ENCODE measurements around the gene HSD17B12. TPM values are rescaled to one million over a fixed set of nuclear protein-coding genes. Genes with fewer than 3 reads are reported as not detected.

The HSD17B12 gene
- total RNA-seq, 1 donor from 2014 or later = 102 TPM

- no peak for DNase-seq (ENCODE audit: low spot score)
- peaks cover 21% of the 10 kb centered on the region for H3K27me3 Mint-ChIP-seq (ENCODE audit: insufficient read depth, low read depth)
- Histone ChIP-seq H3K4me2 (no peak overlapping the region), H3K27me3 (peaks cover 94% of the 10 kb centered on the region), H3K9me3 (ENCODE audit: low read depth) (no peaks in the 10 kb centered on the region), H3K36me3 (no peaks in the 10 kb centered on the region), H2AFZ (replicated peaks) (no peak overlapping the region), H4K20me1 (ENCODE audit: low read depth) (no peaks in the 10 kb centered on the region), H3K4me1 (no peaks in the 10 kb centered on the region), H3K27ac (no peak overlapping the region), H3K9ac (no peak overlapping the region), H3K4me3 (no peak overlapping the region), H3F3A (ENCODE audit: low read depth) (no peaks in the 10 kb centered on the region), H3K79me2 (ENCODE audit: low read depth) (no peaks in the 10 kb centered on the region)
- no peaks in the 10 kb centered on the region for H3K4me1 Mint-ChIP-seq
- H3K27ac Mint-ChIP-seq = no peak overlapping the region
- H3K4me3 Mint-ChIP-seq = no peak overlapping the region
- H3K36me3 Mint-ChIP-seq = no peaks in the 10 kb centered on the region
- TF ChIP-seq EZH2 (IDR thresholded peaks at IDR 0.05) = no peak
- TF ChIP-seq CTCF (IDR thresholded peaks at IDR 0.05) = no peak
- no peak for TF ChIP-seq EZH2phosphoT487 (IDR thresholded peaks at IDR 0.05)
- no peaks in the 10 kb centered on the region for H3K9me3 Mint-ChIP-seq
These were observed 193.5 kb downstream of the HSD17B12 start for GRCh38 chr11:43874078-43874477.

GRCh38 chr11:43874738-43875137 lies 194.2 kb downstream of the HSD17B12 start:
- H3K4me1 Mint-ChIP-seq = no peaks in the 10 kb centered on the region
- H4K20me1 ChIP-seq (ENCODE audit: low read depth) = no peaks in the 10 kb centered on the region
- H3K36me3 ChIP-seq = no peaks in the 10 kb centered on the region
- no peak overlapping the region for H3K9ac ChIP-seq
- H2AFZ ChIP-seq (replicated peaks) = no peak overlapping the region
- H3K27me3 ChIP-seq = peaks cover 94% of the 10 kb centered on the region
- H3K4me3 Mint-ChIP-seq = no peak overlapping the region
- TF ChIP-seq EZH2 (IDR thresholded peaks at IDR 0.05) = no peak
- no peak overlapping the region for H3K4me3 ChIP-seq
- peaks cover 24% of the 10 kb centered on the region for H3K27me3 Mint-ChIP-seq (ENCODE audit: insufficient read depth, low read depth)
- no peak overlapping the region for H3K27ac ChIP-seq
- H3K27ac Mint-ChIP-seq = no peak overlapping the region
- no peak for DNase-seq (ENCODE audit: low spot score)
- no peaks in the 10 kb centered on the region for H3F3A ChIP-seq (ENCODE audit: low read depth)
- H3K4me1 ChIP-seq = no peaks in the 10 kb centered on the region
- H3K79me2 ChIP-seq (ENCODE audit: low read depth) = no peaks in the 10 kb centered on the region
- H3K4me2 ChIP-seq = no peak overlapping the region
- H3K36me3 Mint-ChIP-seq = no peaks in the 10 kb centered on the region
- H3K9me3 ChIP-seq (ENCODE audit: low read depth) = no peaks in the 10 kb centered on the region
- no peaks in the 10 kb centered on the region for H3K9me3 Mint-ChIP-seq

DNA sequence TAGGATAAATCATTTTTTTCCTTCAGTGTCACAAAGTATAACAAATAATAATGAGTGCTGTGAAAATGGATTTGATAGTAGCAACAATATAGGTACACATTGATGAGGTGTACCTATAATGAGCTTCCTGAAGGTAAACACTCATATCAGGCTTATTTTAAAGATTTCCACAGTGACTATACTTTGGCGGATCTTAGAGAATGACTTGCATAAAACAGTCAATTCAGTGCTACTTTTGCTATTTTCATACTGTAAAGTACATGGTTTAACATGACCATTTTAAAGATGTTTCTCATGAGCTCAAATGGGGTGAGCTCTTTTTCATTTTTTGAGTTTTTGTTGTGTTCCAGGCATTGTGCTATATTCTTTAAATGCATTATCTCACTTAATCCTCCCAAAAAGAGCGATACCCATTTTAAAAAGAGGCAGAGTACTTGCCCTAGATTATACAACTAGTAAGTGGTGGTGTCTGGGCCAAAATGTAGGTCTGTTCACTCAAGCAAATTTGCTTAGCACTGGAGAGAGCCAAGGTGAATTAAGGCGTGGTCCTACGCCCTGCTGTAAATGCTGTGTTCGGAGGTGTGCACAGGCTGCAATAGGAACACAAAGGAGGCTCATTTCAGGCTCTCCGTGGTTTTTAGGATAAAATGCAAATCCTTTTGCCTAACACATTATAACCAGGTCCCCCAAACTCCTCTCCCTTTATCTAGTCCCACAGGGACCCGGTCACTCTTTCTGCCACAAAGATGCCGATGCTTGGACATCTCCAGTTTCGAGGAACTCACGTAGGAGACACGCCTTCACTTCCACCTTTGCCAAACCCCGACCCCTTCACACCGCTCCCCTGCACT lies 199.5 kb downstream of the HSD17B12 start:
- TF ChIP-seq EZH2 (IDR thresholded peaks at IDR 0.05) = no peak
- TF ChIP-seq EZH2phosphoT487 (IDR thresholded peaks at IDR 0.05) = no peak
- no peak for TF ChIP-seq CTCF (IDR thresholded peaks at IDR 0.05)
- H3K9ac ChIP-seq = no peak overlapping the region
- Mint-ChIP-seq H3K4me1 (peaks cover 18% of the 10 kb centered on the region), H3K27me3 (ENCODE audit: insufficient read depth, low read depth) (peaks cover 12% of the 10 kb centered on the region), H3K27ac (peak overlapping the region; percentile 87), H3K36me3 (peaks cover 2% of the 10 kb centered on the region), H3K9me3 (no peaks in the 10 kb centered on the region), H3K4me3 (peak overlapping the region; percentile 93)
- H3K36me3 ChIP-seq = peaks cover 4% of the 10 kb centered on the region
- H4K20me1 ChIP-seq (ENCODE audit: low read depth) = no peaks in the 10 kb centered on the region
- H3K4me3 ChIP-seq = peak overlapping the region; percentile 82
- H3K27ac ChIP-seq = no peak overlapping the region
- peaks cover 14% of the 10 kb centered on the region for H3K79me2 ChIP-seq (ENCODE audit: low read depth)
- H3K27me3 ChIP-seq = peaks cover 49% of the 10 kb centered on the region
- peaks cover 8% of the 10 kb centered on the region for H3K4me1 ChIP-seq
- H2AFZ ChIP-seq (replicated peaks) = peak overlapping the region; percentile 89
- H3F3A ChIP-seq (ENCODE audit: low read depth) = no peaks in the 10 kb centered on the region
- H3K4me2 ChIP-seq = peak overlapping the region; percentile 83
- no peaks in the 10 kb centered on the region for H3K9me3 ChIP-seq (ENCODE audit: low read depth)
- DNase-seq (ENCODE audit: low spot score) = no peak

DNA sequence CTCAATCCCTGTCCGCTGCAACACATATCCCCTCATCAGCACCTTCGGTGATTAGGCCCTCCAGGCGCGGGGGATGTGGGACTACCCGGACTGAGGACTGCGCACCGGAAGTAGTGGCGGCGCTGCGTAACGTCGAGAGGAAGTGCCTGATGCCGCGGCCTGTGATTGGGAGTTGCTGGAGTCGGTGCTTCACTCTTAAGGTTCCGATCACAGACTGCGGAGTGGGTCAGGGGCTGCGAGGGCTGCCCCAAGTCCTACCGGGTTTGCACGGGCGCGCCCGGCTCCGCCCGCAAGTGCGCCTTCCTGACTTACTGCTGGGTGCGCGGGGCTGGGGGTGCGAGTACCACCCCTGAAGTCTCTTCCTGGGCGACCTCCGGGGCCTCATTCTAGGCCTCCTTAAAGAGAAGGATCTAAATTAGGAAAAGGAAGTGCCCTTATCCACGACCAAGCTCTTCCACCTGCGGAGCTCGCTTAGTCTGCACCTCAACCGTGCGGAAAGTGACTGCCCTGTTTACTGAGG lies 200.2 kb downstream of the HSD17B12 start, which contains the start of gene ALKBH3:
Gene ALKBH3 (plus strand): TSS at position 192 of the 520 bp plus-strand sequence. CDS start 1,822 bp downstream, outside the sequence.
- peaks cover 8% of the 10 kb centered on the region for H3K4me1 ChIP-seq
- peak within 1 kb of the TSS; percentile 93 for H3K4me3 Mint-ChIP-seq
- peaks cover 18% of the 10 kb centered on the region for H3K4me1 Mint-ChIP-seq
- H3K27me3 ChIP-seq = peaks cover 43% of the 10 kb centered on the region
- H3K4me2 ChIP-seq = peak within 1 kb of the TSS; percentile 83
- H3K27ac ChIP-seq = no peak within 1 kb of the TSS
- H3F3A ChIP-seq (ENCODE audit: low read depth) = no peaks in the 10 kb centered on the region
- peaks cover 2% of the 10 kb centered on the region for H3K36me3 Mint-ChIP-seq
- H4K20me1 ChIP-seq (ENCODE audit: low read depth) = no peaks in the 10 kb centered on the region
- peaks cover 14% of the 10 kb centered on the region for H3K79me2 ChIP-seq (ENCODE audit: low read depth)
- H3K9ac ChIP-seq = peak within 1 kb of the TSS; percentile 66
- TF ChIP-seq CTCF (IDR thresholded peaks at IDR 0.05) (no peak), EZH2 (IDR thresholded peaks at IDR 0.05) (peak; percentile 79), EZH2phosphoT487 (IDR thresholded peaks at IDR 0.05) (peak; percentile 58)
- H3K27ac Mint-ChIP-seq = peak within 1 kb of the TSS; percentile 87
- peak within 1 kb of the TSS; percentile 82 for H3K4me3 ChIP-seq
- H3K27me3 Mint-ChIP-seq (ENCODE audit: insufficient read depth, low read depth) = peaks cover 12% of the 10 kb centered on the region
- peaks cover 4% of the 10 kb centered on the region for H3K36me3 ChIP-seq
- peak; percentile 95 for DNase-seq (ENCODE audit: low spot score)
- peak within 1 kb of the TSS; percentile 89 for H2AFZ ChIP-seq (replicated peaks)
- no peaks in the 10 kb centered on the region for H3K9me3 ChIP-seq (ENCODE audit: low read depth)
- no peaks in the 10 kb centered on the region for H3K9me3 Mint-ChIP-seq

All from neural progenitor cell (in vitro differentiated cells).